Measurements from ENCODE around the gene FGFBP1. TPM values are rescaled to one million over a fixed set of nuclear protein-coding genes. Genes with fewer than 3 reads are reported as not detected.
A peak's percentile ranks its signal among the peaks of the same experiment; 100 is the strongest.
"Not testable (repeated sequence)": the region's sequence is repeated elsewhere in the genome, so short reads cannot be mapped to it uniquely, and the experiment has no call there.

The FGFBP1 gene
- total RNA-seq, 1 donor from 2014 or later, result 0.96 TPM

DNA sequence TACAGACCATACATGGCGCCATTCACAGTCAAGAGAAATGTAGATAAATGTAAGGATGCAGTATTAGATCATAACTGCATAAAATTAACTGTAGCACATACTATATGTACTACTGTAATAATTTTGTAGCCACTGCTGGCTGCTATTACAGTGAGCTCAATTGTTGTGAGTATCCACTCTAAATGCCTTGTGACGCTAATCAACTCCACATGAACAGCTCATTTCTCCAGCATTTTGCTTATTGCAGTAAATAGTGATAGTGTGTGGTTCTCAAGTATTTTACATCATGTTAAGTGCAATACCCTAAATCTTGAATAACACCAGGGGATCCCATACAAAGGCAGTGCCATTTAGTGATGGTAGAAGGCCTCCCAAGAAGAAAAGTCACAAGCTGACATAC is 21.2 kb downstream of the FGFBP1 start:
- no peak overlapping the region for H3K27ac Mint-ChIP-seq
- DNase-seq (ENCODE audit: low spot score in 2 of 2, unreplicated experiment in 2 of 2), result no peak
- TF ChIP-seq, protein P1, sequence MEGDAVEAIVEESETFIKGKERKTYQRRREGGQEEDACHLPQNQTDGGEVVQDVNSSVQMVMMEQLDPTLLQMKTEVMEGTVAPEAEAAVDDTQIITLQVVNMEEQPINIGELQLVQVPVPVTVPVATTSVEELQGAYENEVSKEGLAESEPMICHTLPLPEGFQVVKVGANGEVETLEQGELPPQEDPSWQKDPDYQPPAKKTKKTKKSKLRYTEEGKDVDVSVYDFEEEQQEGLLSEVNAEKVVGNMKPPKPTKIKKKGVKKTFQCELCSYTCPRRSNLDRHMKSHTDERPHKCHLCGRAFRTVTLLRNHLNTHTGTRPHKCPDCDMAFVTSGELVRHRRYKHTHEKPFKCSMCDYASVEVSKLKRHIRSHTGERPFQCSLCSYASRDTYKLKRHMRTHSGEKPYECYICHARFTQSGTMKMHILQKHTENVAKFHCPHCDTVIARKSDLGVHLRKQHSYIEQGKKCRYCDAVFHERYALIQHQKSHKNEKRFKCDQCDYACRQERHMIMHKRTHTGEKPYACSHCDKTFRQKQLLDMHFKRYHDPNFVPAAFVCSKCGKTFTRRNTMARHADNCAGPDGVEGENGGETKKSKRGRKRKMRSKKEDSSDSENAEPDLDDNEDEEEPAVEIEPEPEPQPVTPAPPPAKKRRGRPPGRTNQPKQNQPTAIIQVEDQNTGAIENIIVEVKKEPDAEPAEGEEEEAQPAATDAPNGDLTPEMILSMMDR (IDR thresholded peaks at IDR 0.05; ENCODE audit: unreplicated experiment), result no peak

GRCh38 chr4:15916358-15916757 is 22.2 kb downstream of the FGFBP1 start:
- H3K36me3 Mint-ChIP-seq; H3K27me3 Mint-ChIP-seq (ENCODE audit: low read depth); DNase-seq (ENCODE audit: low spot score in 2 of 2, unreplicated experiment in 2 of 2); H3K9me3 Mint-ChIP-seq; H3K27ac Mint-ChIP-seq; H3K4me3 Mint-ChIP-seq: not testable (repeated sequence)
- H3K4me1 Mint-ChIP-seq, result peaks cover 33% of the 10 kb centered on the region

More for the DNA sequence above, 21.2 kb downstream of the FGFBP1 start:
- peaks cover 5% of the 10 kb centered on the region for H3K9me3 Mint-ChIP-seq
- no peaks in the 10 kb centered on the region for H3K36me3 Mint-ChIP-seq
- no peak overlapping the region for H3K4me3 Mint-ChIP-seq
- peaks cover 6% of the 10 kb centered on the region for H3K27me3 Mint-ChIP-seq (ENCODE audit: low read depth)
- peaks cover 24% of the 10 kb centered on the region for H3K4me1 Mint-ChIP-seq

GRCh38 chr4:15914736-15915135 is 23.8 kb downstream of the FGFBP1 start:
- no peak overlapping the region for H3K27ac Mint-ChIP-seq
- TF ChIP-seq, protein P1 (IDR thresholded peaks at IDR 0.05; ENCODE audit: unreplicated experiment), result no peak

GRCh38 chr4:15914291-15914690 is 24.2 kb downstream of the FGFBP1 start:
- no peak overlapping the region for H3K27ac Mint-ChIP-seq
- peaks cover 5% of the 10 kb centered on the region for H3K9me3 Mint-ChIP-seq
- H3K4me3 Mint-ChIP-seq, result no peak overlapping the region
- no peak for DNase-seq (ENCODE audit: low spot score in 2 of 2, unreplicated experiment in 2 of 2)
- H3K4me1 Mint-ChIP-seq, result peaks cover 49% of the 10 kb centered on the region
- TF ChIP-seq, protein P1 (IDR thresholded peaks at IDR 0.05; ENCODE audit: unreplicated experiment), result no peak
- no peaks in the 10 kb centered on the region for H3K27me3 Mint-ChIP-seq (ENCODE audit: low read depth)
- no peaks in the 10 kb centered on the region for H3K36me3 Mint-ChIP-seq

More at GRCh38 chr4:15914736-15915135, 23.8 kb downstream of the FGFBP1 start:
- DNase-seq (ENCODE audit: low spot score in 2 of 2, unreplicated experiment in 2 of 2), result no peak
- H3K9me3 Mint-ChIP-seq, result peaks cover 5% of the 10 kb centered on the region
- peaks cover 49% of the 10 kb centered on the region for H3K4me1 Mint-ChIP-seq
- H3K4me3 Mint-ChIP-seq, result no peak overlapping the region
- no peaks in the 10 kb centered on the region for H3K36me3 Mint-ChIP-seq
- H3K27me3 Mint-ChIP-seq (ENCODE audit: low read depth), result peaks cover 4% of the 10 kb centered on the region

DNA sequence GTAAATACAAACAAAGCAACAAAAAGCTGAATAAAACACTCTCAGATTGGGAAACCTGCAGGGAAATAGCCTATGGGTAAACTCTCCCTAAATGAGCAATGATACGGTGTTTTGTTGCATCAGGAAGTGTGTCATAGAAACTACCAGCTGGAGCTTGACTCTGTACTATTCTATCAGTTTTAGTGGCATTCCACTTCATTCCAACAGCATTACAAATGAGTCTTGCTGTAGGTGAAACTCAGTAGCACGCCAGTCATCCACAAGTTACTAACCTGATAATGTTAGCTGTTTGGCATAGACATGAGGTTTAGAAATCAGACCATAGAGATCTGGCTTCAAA is 24.9 kb downstream of the FGFBP1 start:
- peak overlapping the region; percentile 83 for H3K27ac Mint-ChIP-seq
- no peak overlapping the region for H3K4me3 Mint-ChIP-seq
- TF ChIP-seq, protein P1 (IDR thresholded peaks at IDR 0.05; ENCODE audit: unreplicated experiment), result no peak
- H3K36me3 Mint-ChIP-seq, result no peaks in the 10 kb centered on the region
- no peak for DNase-seq (ENCODE audit: low spot score in 2 of 2, unreplicated experiment in 2 of 2)
- peaks cover 11% of the 10 kb centered on the region for H3K9me3 Mint-ChIP-seq
- peaks cover 43% of the 10 kb centered on the region for H3K4me1 Mint-ChIP-seq
- no peaks in the 10 kb centered on the region for H3K27me3 Mint-ChIP-seq (ENCODE audit: low read depth)

DNA sequence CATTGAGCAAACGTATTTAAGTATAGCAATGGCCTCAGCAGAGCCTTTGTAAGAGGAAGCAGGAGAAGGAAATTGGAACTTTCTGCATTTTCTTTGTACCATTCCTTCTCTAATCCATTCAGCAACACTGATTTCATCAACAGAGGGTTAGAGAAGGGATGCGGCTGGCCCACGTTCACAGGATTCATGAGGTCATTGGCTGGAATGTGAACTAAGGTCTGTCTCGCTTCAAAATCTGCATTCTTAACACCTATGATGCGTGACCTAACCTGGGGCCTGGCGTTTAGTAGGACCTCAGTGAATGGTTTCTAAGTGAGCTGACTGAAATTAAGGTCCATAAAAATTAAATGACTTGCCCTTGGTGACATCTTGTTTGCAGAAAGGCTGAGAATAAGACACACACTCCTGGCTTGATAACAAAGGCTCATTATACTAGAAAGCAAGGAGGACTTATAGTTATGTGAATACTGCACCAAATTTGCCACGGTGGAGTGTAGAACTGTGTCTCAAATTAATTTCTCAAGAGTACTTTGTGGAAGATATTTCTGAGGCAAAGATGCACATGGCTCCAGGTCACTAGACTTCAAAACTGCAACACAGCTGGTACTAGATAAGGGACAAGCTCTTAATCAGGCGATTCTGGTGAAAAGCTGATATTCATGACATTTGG is 25.4 kb downstream of the FGFBP1 start:
- Mint-ChIP-seq H3K4me1 (peaks cover 39% of the 10 kb centered on the region), H3K27me3 (ENCODE audit: low read depth) (no peaks in the 10 kb centered on the region), H3K27ac (peak overlapping the region; percentile 83), H3K4me3 (no peak overlapping the region), H3K36me3 (no peaks in the 10 kb centered on the region), H3K9me3 (peaks cover 15% of the 10 kb centered on the region)
- TF ChIP-seq, protein P1 (IDR thresholded peaks at IDR 0.05; ENCODE audit: unreplicated experiment), result no peak
- DNase-seq (ENCODE audit: low spot score in 2 of 2, unreplicated experiment in 2 of 2), result no peak

Measured in mesothelial cell of epicardium (in vitro differentiated cells).